ENCODE results near the gene ANKIB1.

The ANKIB1 gene

GRCh38 chr7:92325173-92325572, 79.4 kb downstream of the ANKIB1 start:
- no peak overlapping the region for H3K9ac ChIP-seq (ENCODE audit: low read depth in 1 of 2, low read length in 2 of 2)
- no peak overlapping the region for H3K27ac ChIP-seq (ENCODE audit: low read depth in 2 of 2, low read length in 2 of 2)
- peaks cover 0 to under 1% of the 10 kb centered on the region in 2 donors for H3K36me3 ChIP-seq (ENCODE audit: control insufficient read depth in 2 of 2, insufficient read depth in 2 of 2, low read length in 2 of 2)
- no peaks in the 10 kb centered on the region for H3K4me1 ChIP-seq (ENCODE audit: control insufficient read depth in 2 of 2, insufficient read depth in 2 of 2, low read length in 2 of 2)
- H3K27me3 ChIP-seq (ENCODE audit: control insufficient read depth in 2 of 2, insufficient read depth in 2 of 2, low read length in 2 of 2): no peaks in the 10 kb centered on the region
- H3K9me3 ChIP-seq (ENCODE audit: control insufficient read depth in 2 of 2, low read length in 2 of 2): no peaks in the 10 kb centered on the region
- no peak overlapping the region for H3K4me3 ChIP-seq (ENCODE audit: low read length in 2 of 2)

DNA sequence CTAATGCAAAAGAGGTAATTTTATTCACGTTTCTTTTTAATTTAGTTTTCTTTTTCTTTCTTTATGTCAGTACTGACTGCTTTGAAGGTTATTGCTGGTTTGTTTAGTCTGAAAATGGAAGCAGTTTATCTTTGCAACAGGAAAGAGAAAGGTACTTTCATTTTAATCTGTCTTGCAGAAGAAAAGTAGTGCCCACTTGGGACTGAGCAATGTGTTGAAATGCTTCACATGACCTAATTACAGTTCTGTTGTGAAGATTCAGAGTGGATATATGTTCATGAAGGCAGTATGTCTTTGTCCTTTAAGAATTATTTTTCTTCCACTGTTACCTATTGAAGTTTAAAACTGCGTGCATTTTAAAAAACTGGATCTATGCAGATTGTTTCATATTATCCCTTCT, 80.1 kb downstream of the ANKIB1 start:
- Histone ChIP-seq H3K27me3 (ENCODE audit: control insufficient read depth in 2 of 2, insufficient read depth in 2 of 2, low read length in 2 of 2) (no peaks in the 10 kb centered on the region), H3K27ac (ENCODE audit: low read depth in 2 of 2, low read length in 2 of 2) (no peak overlapping the region), H3K4me3 (ENCODE audit: low read length in 2 of 2) (no peak overlapping the region), H3K9ac (ENCODE audit: low read depth in 1 of 2, low read length in 2 of 2) (no peak overlapping the region), H3K4me1 (ENCODE audit: control insufficient read depth in 2 of 2, insufficient read depth in 2 of 2, low read length in 2 of 2) (no peaks in the 10 kb centered on the region), H3K9me3 (ENCODE audit: control insufficient read depth in 2 of 2, low read length in 2 of 2) (no peaks in the 10 kb centered on the region), H3K36me3 (ENCODE audit: control insufficient read depth in 2 of 2, insufficient read depth in 2 of 2, low read length in 2 of 2) (no peaks in the 10 kb centered on the region)

GRCh38 chr7:92330835-92331438, 85.2 kb downstream of the ANKIB1 start:
- Histone ChIP-seq H3K27me3 (ENCODE audit: control insufficient read depth in 2 of 2, insufficient read depth in 2 of 2, low read length in 2 of 2) (no peaks in the 10 kb centered on the region), H3K36me3 (ENCODE audit: control insufficient read depth in 2 of 2, insufficient read depth in 2 of 2, low read length in 2 of 2) (no peaks in the 10 kb centered on the region), H3K27ac (ENCODE audit: low read depth in 2 of 2, low read length in 2 of 2) (no peak overlapping the region), H3K4me1 (ENCODE audit: control insufficient read depth in 2 of 2, insufficient read depth in 2 of 2, low read length in 2 of 2) (no peaks in the 10 kb centered on the region), H3K4me3 (ENCODE audit: low read length in 2 of 2) (no peak overlapping the region), H3K9me3 (ENCODE audit: control insufficient read depth in 2 of 2, low read length in 2 of 2) (no peaks in the 10 kb centered on the region), H3K9ac (ENCODE audit: low read depth in 1 of 2, low read length in 2 of 2) (no peak overlapping the region)

DNA sequence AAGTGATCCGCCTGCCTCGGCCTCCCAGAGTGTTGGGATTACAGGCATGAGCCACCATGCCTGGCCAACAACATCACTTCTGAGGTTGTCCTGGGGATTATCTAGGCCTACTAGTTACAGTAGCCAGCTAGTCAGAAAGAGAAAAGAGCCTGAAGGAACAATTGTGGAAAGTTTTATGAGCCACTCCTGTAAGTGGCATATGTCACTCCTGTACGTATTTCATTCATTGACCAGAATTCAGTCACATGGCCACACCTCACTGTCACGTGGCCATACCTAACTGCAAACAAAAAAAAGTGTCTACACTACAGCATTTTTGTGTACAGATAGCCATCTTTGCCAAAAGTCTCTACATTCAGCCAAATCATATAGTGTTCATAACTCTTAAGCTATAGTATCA, 85.7 kb downstream of the ANKIB1 start:
- no peaks in the 10 kb centered on the region for H3K9me3 ChIP-seq (ENCODE audit: control insufficient read depth in 2 of 2, low read length in 2 of 2)
- H3K4me1 ChIP-seq (ENCODE audit: control insufficient read depth in 2 of 2, insufficient read depth in 2 of 2, low read length in 2 of 2): no peaks in the 10 kb centered on the region
- H3K4me3 ChIP-seq (ENCODE audit: low read length in 2 of 2): no peak overlapping the region
- no peak overlapping the region for H3K27ac ChIP-seq (ENCODE audit: low read depth in 2 of 2, low read length in 2 of 2)
- no peaks in the 10 kb centered on the region for H3K36me3 ChIP-seq (ENCODE audit: control insufficient read depth in 2 of 2, insufficient read depth in 2 of 2, low read length in 2 of 2)
- no peak overlapping the region for H3K9ac ChIP-seq (ENCODE audit: low read depth in 1 of 2, low read length in 2 of 2)
- no peaks in the 10 kb centered on the region for H3K27me3 ChIP-seq (ENCODE audit: control insufficient read depth in 2 of 2, insufficient read depth in 2 of 2, low read length in 2 of 2)

- Histone ChIP-seq H3K4me1 (ENCODE audit: control insufficient read depth in 2 of 2, insufficient read depth in 2 of 2, low read length in 2 of 2) (no peaks in the 10 kb centered on the region), H3K9me3 (ENCODE audit: control insufficient read depth in 2 of 2, low read length in 2 of 2) (no peaks in the 10 kb centered on the region), H3K36me3 (ENCODE audit: control insufficient read depth in 2 of 2, insufficient read depth in 2 of 2, low read length in 2 of 2) (peaks cover 0 to under 1% of the 10 kb centered on the region in 2 donors), H3K27ac (ENCODE audit: low read depth in 2 of 2, low read length in 2 of 2) (no peak overlapping the region), H3K9ac (ENCODE audit: low read depth in 1 of 2, low read length in 2 of 2) (no peak overlapping the region), H3K4me3 (ENCODE audit: low read length in 2 of 2) (no peak overlapping the region), H3K27me3 (ENCODE audit: control insufficient read depth in 2 of 2, insufficient read depth in 2 of 2, low read length in 2 of 2) (no peaks in the 10 kb centered on the region)
Observed at GRCh38 chr7:92332782-92333181, 87.0 kb downstream of the ANKIB1 start.

DNA sequence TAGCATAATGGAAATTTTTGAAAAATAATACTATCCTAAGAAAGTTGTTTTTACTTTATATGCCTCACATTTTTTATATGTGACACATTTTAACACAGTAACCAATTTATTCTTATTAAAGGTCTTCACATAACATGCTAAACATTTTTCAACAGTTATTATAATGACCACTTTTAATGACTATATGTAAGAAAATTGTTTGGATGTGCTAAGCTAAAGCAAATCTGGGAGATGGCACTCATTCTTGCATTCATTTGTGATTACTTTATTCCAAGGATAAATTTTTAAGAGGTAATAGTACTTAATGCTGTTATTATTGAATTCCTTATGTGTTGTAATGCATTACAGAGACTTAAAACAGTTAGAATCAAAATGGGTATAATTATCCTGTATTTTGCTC, 88.1 kb downstream of the ANKIB1 start:
- Histone ChIP-seq H3K36me3 (ENCODE audit: control insufficient read depth in 2 of 2, insufficient read depth in 2 of 2, low read length in 2 of 2) (peaks cover 0 to 2% of the 10 kb centered on the region in 2 donors), H3K27ac (ENCODE audit: low read depth in 2 of 2, low read length in 2 of 2) (no peak overlapping the region), H3K4me3 (ENCODE audit: low read length in 2 of 2) (no peak overlapping the region), H3K4me1 (ENCODE audit: control insufficient read depth in 2 of 2, insufficient read depth in 2 of 2, low read length in 2 of 2) (no peaks in the 10 kb centered on the region), H3K27me3 (ENCODE audit: control insufficient read depth in 2 of 2, insufficient read depth in 2 of 2, low read length in 2 of 2) (no peaks in the 10 kb centered on the region), H3K9me3 (ENCODE audit: control insufficient read depth in 2 of 2, low read length in 2 of 2) (no peaks in the 10 kb centered on the region), H3K9ac (ENCODE audit: low read depth in 1 of 2, low read length in 2 of 2) (no peak overlapping the region)

DNA sequence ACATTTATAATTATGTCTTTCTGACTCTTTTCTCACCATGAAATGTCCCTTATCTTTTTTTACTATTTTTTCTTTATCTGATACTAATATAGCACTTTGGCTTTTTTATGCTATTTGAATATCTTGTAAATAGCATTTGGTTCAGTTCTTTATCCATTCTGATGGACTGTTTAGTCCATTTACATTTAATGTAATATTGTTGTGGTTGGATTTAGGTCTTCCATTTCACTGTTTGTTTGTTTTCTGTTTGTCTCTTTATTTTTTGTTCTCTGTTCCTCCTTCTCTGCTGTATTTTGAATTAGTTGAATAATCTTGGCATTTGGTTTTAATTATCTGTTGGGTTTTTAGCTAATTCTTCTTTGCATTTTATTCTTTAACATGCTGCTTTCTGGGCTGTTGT, 89.8 kb downstream of the ANKIB1 start:
- Histone ChIP-seq H3K9me3 (ENCODE audit: control insufficient read depth in 2 of 2, low read length in 2 of 2) (no peaks in the 10 kb centered on the region), H3K36me3 (ENCODE audit: control insufficient read depth in 2 of 2, insufficient read depth in 2 of 2, low read length in 2 of 2) (peaks cover 0 to 2% of the 10 kb centered on the region in 2 donors), H3K4me1 (ENCODE audit: control insufficient read depth in 2 of 2, insufficient read depth in 2 of 2, low read length in 2 of 2) (no peaks in the 10 kb centered on the region), H3K9ac (ENCODE audit: low read depth in 1 of 2, low read length in 2 of 2) (no peak overlapping the region), H3K27ac (ENCODE audit: low read depth in 2 of 2, low read length in 2 of 2) (no peak overlapping the region), H3K4me3 (ENCODE audit: low read length in 2 of 2) (no peak overlapping the region), H3K27me3 (ENCODE audit: control insufficient read depth in 2 of 2, insufficient read depth in 2 of 2, low read length in 2 of 2) (no peaks in the 10 kb centered on the region)

GRCh38 chr7:92336662-92337340, 91.0 kb downstream of the ANKIB1 start:
- no peak overlapping the region for H3K9ac ChIP-seq (ENCODE audit: low read depth in 1 of 2, low read length in 2 of 2)
- no peak overlapping the region for H3K27ac ChIP-seq (ENCODE audit: low read depth in 2 of 2, low read length in 2 of 2)
- no peaks in the 10 kb centered on the region for H3K4me1 ChIP-seq (ENCODE audit: control insufficient read depth in 2 of 2, insufficient read depth in 2 of 2, low read length in 2 of 2)
- no peaks in the 10 kb centered on the region for H3K27me3 ChIP-seq (ENCODE audit: control insufficient read depth in 2 of 2, insufficient read depth in 2 of 2, low read length in 2 of 2)
- H3K4me3 ChIP-seq (ENCODE audit: low read length in 2 of 2): no peak overlapping the region
- H3K9me3 ChIP-seq (ENCODE audit: control insufficient read depth in 2 of 2, low read length in 2 of 2): no peaks in the 10 kb centered on the region
- peaks cover 0 to 2% of the 10 kb centered on the region in 2 donors for H3K36me3 ChIP-seq (ENCODE audit: control insufficient read depth in 2 of 2, insufficient read depth in 2 of 2, low read length in 2 of 2)

- Histone ChIP-seq H3K27ac (ENCODE audit: low read depth in 2 of 2, low read length in 2 of 2) (no peak overlapping the region), H3K9me3 (ENCODE audit: control insufficient read depth in 2 of 2, low read length in 2 of 2) (no peaks in the 10 kb centered on the region), H3K4me3 (ENCODE audit: low read length in 2 of 2) (no peak overlapping the region), H3K4me1 (ENCODE audit: control insufficient read depth in 2 of 2, insufficient read depth in 2 of 2, low read length in 2 of 2) (no peaks in the 10 kb centered on the region), H3K9ac (ENCODE audit: low read depth in 1 of 2, low read length in 2 of 2) (no peak overlapping the region), H3K36me3 (ENCODE audit: control insufficient read depth in 2 of 2, insufficient read depth in 2 of 2, low read length in 2 of 2) (peaks cover 0 to 5% of the 10 kb centered on the region in 2 donors), H3K27me3 (ENCODE audit: control insufficient read depth in 2 of 2, insufficient read depth in 2 of 2, low read length in 2 of 2) (no peaks in the 10 kb centered on the region)
Observed at GRCh38 chr7:92340016-92340415, 94.2 kb downstream of the ANKIB1 start.

GRCh38 chr7:92343714-92344113, 97.9 kb downstream of the ANKIB1 start:
- Histone ChIP-seq H3K9me3 (ENCODE audit: control insufficient read depth in 2 of 2, low read length in 2 of 2) (no peaks in the 10 kb centered on the region), H3K36me3 (ENCODE audit: control insufficient read depth in 2 of 2, insufficient read depth in 2 of 2, low read length in 2 of 2) (peaks cover 0 to 12% of the 10 kb centered on the region in 2 donors), H3K27ac (ENCODE audit: low read depth in 2 of 2, low read length in 2 of 2) (no peak overlapping the region), H3K4me1 (ENCODE audit: control insufficient read depth in 2 of 2, insufficient read depth in 2 of 2, low read length in 2 of 2) (no peaks in the 10 kb centered on the region), H3K4me3 (ENCODE audit: low read length in 2 of 2) (no peak overlapping the region), H3K27me3 (ENCODE audit: control insufficient read depth in 2 of 2, insufficient read depth in 2 of 2, low read length in 2 of 2) (no peaks in the 10 kb centered on the region), H3K9ac (ENCODE audit: low read depth in 1 of 2, low read length in 2 of 2) (no peak overlapping the region)

All from mucosa of rectum (tissue), 2 donors.